Endothelial cell of hepatic sinusoid (primary cell): Measurements from ENCODE around the gene TBC1D5.
"Not testable (repeated sequence)": the region's sequence is repeated elsewhere in the genome, so short reads cannot be mapped to it uniquely, and the experiment has no call there.

Experiments used
- in situ Hi-C: cut with HindIII; loops from 2 replicates; pipeline ENCODE4 v1.10.0; 2017; ENCODE audit warnings: low sequenced_read_pairs

The TBC1D5 gene

DNA sequence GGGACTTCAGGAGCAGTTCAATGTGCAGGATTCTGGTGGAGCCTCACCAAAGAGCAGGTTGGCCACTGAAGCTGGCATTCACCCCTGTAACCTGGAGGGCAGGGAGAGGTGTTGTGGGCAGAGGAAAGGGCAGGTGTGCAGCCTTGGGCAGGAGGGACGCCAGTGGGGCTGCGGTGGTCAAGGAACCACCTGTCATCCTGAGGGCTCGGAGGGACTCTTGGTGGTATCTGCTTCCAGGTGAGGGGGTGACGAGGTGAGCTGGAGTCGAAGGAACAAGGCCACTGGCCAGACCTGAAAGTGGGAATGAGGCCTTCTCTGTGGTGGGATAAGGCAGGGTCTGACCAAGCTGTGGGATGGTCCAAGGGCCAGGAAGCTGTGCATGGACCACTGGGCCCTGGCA lies 588.2 kb downstream of the TBC1D5 start:
- in situ Hi-C loops = no loop called here

DNA sequence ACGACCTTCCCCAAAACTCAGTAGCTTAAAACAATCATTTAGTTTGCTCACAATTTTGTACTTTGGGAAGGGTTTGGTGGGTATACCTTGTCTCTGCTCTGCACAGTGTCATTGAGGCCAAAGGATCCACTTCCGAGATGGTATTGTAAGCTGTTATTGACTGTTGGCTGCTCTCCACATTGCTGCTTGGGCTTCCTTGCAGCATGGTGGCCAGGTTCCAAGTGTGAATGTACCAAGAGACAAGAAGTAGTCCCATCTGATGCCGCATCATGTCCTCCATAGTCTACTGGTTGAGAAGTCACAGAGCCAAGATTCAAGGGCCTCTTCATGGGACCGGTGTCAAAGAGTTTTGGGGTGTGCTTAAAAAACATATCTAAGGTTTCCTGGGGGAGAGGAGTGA lies 589.2 kb downstream of the TBC1D5 start:
- in situ Hi-C loops = no loop called here

DNA sequence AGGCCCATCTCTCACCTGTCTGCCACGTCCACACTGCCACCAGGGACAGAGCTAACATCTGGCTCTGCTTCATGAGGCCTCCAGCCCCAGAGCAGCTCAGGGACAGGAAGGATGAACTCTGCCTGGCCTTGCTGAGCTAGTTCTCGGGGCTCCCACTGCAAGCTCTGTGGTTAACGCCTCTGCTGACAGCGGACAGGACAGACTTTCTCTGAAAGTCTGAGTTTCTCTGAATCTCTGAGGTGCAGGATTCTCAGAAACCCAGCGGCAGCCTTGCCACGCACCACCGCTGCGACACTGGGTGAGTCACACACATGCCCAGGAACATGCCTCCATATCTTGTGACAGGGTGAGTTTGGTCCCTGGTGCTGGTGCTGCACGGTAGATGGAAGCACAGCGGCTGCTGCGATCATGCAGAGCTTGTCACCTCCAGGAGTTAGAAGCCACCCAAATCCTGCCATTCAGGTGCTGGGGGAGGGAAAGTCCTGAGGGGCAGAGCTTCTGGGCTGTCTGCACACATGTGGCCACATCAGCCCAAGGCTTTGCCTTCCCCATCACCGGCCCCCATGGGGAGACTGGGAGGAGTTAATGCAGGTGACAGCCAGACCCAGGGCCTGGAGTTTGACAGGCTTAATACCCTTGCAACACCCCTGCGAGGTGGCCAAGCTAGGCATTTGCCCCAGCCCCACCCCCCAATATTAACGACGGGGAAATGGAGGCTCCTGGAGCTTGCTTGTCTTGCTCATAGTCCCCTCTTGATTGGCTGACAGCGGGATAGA lies 590.6 kb downstream of the TBC1D5 start:
- in situ Hi-C loops = no loop called here

DNA sequence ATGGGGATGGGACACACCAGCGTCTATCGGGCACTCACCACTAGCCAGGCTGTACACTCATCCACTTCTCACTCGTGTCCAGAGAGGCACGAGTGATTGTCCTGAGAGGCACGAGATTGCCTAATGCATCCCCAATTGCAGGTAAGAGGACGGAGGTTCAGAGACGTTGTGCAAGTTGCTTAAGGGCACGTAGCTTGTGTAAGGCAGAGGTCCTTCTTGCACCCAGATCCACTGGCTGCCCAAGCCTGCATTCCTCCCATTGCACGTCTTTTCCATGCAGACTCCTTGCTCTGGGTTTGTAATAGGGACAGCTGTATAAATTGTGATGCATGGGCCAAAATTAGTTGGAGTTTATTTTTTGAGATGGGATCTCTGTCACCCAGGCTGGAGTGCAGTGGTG lies 593.4 kb downstream of the TBC1D5 start:
- in situ Hi-C loops = no loop called here

DNA sequence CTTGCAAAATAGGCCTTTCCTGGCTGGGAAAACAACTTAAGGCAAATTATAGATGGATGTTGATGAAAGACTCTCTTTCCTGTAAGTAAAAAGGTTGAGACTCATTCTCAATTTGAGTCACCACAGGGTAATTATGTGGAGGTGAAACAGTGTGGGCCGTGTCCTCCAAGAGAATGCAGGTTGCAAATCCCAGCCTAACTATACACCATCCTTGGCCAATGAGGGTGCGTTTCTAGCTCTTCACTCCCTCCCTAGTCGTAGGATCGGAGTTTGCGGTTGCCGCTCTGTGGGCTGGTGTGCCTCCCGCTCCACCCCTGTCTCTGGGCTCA lies 597.8 kb downstream of the TBC1D5 start:
- in situ Hi-C loops = no loop called here

DNA sequence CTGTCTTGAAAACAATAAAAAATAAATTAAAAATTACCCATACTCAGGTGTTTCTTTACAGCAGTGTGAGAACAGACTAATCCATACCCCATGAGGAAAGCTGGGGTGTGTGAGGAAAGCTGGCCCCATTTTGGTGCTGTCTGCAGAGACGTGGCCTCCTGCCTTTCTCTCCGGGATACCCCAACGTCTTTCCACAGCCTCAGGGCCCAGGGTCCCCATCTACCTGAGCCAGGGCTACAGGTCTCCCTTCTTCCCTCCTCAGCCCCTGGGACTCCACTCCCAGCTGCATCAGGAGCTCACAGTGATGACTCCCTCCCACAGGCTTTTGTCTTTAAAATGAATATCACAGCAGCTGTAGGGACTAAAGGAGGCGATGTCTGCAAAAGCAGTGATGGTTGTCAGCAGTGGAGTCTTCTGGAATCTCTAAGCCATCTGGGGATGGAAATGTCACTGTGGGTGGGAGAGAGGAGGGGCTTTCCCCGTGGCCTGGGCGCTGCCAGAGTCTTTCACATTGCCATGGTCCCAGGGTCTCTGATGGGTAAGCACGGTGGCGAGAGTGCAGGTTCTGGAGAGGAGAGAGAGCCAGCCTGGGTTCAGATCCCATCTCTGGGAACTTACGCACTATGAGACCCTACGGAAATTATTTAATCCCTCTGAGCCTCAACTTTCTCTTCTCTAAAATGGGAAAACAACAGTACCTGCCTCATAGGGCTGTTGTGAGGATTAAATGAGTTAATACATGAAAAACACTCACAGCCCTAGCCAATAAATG lies 598.4 kb downstream of the TBC1D5 start:
- in situ Hi-C loops = no loop called here

DNA sequence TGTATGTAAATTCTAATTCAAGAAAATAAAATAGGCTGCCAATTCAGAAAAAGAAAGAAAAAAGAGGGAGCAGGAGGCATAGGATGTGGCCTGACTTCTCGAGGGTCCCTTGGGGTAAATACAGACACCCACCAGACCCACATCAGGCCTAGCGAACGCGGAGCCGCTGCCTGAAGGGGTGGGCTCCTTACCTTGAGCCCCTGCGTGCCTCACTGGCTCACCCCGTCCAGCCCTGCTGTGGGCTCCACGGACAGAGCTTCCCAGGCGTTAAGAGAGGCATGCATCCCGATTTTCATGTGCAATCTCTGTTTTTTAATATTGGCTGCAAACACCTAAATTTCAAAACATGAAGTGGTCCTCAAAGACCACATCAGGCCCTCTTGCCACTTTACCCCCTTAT lies 599.9 kb downstream of the TBC1D5 start:
- in situ Hi-C loops = no loop called here

DNA sequence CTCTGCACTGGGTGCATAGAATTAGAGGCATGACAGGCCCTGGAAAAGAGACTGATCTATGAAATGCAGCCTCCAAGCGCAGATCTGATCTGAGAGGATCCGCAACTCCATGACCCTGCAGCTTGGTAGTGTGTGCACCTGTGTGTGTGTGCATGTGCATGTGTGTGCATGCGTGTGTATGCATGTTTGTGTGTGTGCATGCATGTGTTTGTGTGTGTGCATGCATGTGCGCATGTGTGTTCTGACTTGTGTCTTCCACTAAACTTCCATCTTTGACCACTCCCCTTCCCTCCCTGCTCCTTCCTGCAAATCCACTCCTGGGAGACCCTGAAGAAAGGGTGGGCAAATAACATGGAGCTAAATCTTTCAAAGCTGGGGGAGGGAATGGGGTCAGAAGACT lies 600.7 kb downstream of the TBC1D5 start:
- in situ Hi-C loops = no loop called here

DNA sequence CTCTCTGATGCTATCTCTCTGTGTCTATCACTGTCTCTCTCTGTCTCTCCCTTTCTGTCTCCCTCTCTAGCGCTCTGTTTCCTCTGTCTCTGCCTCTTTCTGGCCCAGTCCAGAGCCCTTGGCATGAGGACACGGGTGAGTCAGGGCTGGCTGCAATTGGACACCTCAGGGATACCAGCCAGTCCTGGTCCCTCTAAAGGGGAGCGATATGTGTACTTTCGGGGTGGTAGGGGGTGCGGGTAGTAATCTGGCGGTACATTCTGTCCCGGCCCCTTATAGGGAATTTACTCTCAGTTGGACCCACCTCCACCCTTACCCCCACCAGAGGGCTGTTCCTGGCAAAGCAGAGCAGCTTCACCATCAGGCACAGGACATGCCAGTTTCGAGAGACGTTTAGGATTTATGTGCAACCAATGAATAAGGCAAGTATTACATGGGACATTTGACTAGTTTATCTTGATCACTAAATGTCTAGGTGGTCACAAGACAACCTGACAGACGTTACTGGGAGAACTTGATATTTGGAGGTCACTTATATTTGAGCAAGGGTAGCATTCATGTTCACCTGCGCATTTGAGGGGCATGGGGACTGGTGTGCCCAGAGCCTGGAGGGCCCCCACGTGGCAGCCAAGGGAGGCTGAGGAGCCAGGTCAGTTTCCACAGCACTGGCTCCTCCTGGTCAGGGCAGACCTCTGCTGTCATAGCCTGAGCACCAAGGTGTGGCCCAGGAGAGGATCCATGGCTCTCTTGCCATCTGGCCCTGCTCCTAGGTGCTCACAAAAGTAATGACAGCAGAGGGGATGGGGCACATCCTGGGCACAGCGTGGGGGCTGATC lies 601.5 kb downstream of the TBC1D5 start:
- in situ Hi-C loops = no loop called here

DNA sequence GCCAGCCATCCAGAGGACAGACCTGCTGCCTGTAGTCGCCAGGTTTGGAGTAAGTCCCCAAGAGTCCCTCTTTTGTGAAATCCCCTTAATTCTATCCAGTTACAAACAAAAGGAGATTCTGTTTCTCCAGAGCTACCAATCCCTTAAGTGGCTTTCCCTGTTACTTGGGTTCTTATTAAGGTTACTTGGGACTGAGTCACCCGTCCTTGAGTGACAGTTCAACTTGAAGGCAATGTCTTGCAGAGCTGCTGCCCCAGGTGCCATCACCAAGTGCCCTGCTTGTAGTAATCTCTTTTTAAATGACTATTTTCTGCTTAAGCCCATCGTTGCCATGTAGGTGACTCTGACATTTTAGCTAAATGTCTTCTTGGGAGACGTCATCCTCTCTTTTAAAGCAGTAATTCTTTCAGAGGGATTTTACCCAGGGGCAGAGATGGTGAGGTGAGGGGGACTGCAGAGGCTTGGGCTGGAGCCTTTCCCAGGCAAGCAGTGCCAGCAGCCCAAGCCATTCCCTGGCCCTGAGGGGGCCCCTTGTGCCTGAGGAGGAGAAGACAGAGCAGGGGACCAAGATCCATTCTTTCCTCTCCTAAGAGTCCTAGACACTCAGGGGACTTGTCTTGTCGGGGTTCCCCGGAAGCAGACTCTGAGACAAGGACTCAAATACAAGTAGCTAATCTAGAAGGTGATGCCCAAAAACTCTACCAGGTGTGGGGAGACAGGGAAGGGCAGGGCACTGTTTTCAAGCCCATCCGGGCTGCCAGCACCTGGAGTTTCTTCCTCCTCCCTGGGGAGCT lies 604.0 kb downstream of the TBC1D5 start:
- in situ Hi-C loops = no loop called here

DNA sequence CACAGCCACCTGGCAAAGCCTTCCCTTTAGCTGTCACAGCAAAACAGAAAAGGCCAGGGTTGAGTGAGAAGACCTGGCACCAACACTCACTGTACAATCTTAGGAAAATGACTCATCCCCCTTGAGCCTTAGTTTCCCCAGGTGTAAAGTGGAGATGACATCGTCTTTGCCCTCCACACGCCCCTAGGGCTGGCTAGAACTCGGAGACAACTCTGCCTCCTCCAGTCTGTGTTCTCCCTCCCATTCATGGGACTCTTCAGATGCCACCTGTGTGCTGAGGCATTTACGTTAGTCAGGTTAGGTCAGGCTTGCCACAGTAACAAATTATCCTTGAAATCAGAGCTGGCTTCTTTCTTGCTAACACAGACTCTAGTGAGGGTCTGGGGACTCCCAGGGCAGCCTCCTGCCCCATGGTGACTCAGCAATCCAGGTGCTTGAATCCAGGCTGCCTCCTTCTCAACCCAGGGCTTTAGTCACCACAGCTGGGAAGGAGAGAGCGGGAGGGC lies 605.1 kb downstream of the TBC1D5 start:
- in situ Hi-C loops = no loop called here

DNA sequence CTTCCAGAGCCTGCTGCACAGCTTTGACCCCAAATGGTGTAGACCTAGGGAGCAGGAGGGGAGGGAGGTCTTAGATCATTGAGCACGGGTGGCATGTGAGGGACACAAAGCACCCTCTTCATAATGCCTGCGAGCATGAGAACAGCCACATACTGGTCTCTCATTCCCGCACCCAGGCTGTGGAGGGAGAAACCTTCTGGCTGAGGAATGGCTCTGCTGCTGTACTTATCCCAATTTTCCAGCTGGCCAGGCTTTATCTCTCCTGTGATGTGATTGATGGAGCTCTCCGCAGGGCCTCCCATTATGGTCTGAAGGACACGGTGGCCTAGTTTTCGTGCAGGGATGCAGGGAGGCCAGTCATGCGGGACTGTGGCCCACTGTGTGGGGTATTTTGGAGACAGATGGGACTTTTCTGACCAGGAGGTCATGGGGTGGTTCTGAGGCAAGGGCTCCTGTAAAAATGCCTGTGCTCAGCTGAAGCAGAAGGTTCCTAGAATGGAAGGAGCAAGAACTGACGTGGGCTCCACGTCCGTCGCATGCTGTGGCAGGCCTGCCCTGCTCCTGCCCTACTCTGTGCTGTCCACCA lies 606.2 kb downstream of the TBC1D5 start:
- in situ Hi-C loops = no loop called here

DNA sequence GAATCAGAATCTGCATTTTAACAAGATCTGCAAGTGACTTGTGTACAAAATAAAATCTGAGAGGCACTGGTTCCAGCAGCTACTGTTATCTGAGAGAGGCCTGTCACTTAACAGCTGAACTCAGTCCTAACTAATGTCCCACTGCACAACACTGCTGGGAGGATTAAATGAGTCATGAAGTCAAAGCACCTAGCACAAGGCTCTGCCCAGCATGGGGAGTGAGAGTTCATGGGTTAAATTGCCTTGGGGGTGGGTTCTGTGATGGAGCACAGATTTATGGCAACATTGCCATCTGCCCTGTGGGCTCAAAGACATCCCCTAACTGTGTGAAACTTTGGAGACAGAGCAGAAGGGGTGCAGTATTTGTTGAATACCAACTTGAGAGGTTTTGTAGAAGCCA lies 606.7 kb downstream of the TBC1D5 start:
- in situ Hi-C loops = no loop called here

DNA sequence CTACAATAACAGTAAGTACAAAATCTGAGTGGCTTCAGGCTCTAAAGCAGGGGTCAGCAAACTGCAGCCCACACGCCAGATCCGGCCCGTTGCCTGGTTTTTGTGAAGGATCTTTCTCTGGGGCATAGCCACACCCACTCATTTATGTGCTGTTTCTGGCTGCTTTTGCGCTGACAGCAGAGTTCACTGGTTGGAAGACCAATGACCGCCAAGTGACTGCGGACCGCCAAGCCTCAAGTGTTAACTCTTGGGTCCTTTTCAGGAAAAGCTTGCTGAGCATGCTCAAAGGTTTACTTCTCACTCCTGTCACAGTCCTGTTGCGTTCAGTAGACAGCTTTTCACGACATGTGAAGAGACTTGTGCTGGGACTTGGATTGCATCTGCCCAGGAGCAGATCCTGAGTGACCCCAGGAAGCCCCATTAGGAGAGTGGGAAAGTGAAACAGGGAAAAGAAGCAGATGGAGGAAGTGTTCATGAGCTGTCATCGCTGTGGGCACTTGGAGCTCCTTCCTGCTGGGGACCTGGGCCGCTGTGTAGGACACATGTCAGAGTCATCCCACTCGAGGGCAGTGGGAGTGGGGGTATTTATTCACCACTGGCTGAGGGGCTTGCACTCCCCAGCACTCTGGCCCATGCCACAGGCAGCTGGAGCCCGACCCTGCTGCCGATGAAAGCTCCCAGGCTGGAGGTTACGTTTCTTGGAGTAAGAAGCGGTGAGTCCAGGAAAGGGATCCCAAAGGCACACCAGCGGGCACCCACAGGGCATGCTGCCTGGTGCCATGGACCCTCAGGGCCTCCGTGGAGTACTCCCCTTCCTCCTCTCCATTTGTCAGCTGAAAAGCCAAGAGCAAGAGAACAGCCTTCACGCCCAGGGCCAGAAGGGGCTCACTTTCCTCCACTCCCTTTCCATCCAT lies 608.5 kb downstream of the TBC1D5 start:
- in situ Hi-C loops = no loop called here

DNA sequence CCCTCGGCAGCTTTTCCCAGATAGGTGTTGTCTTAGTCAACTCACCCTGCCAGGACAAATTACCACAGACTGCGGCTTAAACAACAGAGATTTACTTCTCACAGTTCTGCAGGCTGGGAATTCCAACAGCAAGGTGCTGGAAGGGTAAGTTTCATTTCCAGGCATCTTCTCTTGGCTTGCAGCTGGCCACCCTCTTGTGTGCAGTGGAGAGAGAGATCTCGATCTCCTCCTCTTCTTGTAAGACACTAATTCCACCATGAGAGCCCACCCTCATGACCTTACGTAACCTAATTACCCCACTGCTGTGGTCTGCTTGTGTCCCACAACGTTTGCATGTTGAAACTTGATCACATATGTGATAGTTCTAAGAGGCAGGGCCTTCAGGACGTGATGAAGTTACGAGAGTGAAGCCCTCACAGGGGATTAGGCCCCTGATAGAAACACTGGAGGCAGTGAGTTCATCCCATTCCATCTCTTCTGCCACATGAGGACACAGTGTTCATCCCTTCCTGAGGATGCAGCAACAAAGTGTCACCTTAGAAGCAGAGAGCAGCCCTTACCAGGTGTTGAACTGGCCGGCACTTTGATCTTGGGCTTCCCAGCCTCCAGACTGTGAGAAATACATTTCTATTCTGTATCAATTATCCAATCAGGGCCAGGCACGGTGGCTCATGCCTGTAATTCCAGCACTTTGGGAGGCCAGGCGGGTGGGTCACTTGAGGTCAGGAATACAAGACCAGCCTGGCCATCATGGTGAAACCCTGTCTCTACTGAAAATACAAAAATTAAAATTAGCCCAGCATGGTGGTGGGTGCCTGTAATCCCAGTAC lies 609.9 kb downstream of the TBC1D5 start:
- in situ Hi-C loops = no loop called here

DNA sequence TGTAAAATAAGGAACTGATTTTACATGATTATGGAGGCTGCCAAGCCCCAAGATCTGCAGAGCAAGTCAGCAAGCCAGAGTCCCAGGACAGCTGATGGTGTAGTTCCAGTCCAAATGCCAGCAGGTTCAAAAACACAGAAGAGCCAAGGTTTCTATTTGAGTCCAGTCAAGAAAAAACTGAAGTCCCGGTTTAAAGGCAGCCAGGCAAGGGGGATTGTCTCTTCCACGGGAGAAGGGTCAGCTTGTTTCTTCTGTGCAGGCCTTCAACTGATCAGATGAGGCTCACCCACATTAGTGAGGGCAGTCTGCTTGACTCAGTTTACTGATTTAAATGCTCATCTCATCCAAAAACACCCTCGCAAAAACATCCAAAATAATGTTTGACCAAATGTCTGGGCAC lies 611.5 kb downstream of the TBC1D5 start:
- in situ Hi-C loops = no loop called here

DNA sequence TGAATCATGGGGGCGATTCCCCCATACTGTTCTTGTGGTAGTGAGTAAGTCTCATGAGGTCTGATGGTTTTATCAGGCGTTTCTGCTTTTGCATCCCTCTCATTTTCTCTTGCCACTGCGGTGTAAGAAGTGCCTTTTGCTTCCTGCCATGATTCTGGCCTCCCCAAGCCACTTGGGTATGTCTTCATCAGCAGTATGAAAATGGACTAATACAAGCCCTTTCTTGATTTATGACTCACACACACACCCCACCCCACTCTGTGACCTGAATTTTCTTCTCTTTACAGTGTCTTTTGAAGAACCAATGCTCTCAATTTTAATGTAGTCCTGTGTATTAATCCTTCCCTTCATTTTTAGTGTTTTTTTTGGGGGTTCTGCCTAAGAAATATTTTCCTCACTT lies 612.9 kb downstream of the TBC1D5 start:
- in situ Hi-C loops = no loop called here

DNA sequence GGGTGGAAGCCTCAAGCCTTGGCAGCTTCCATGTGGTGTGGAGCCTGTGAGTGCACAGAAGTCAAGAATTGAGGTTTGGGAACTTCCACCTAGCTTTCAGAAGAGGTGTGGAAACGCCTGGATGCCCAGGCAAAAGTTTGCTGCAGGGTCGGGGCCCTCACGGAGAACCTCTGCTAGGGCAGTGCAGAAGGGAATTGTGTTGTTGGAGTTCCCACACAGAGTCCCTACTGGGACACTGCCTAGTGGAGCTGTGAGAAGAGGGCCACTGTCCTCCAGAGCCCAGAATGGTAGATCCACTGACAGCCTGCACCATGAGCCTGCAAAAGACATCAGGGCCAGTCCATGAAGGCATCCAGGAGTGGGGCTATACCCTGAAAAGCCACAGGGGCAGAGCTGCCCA lies 613.8 kb downstream of the TBC1D5 start:
- in situ Hi-C loops = not testable (repeated sequence)
